HG03175 (cell line): ENCODE data around the gene PIP5K1C.
"Not testable (repeated sequence)": the region's sequence is repeated elsewhere in the genome, so short reads cannot be mapped to it uniquely, and the experiment has no call there.

Experiments used
- ATAC-seq: cut with Tn5 transposase; IDR thresholded peaks from one replicate; pipeline ENCODE4 v1.9.1; 2021; ENCODE audit warnings: mild to moderate bottlenecking, moderate library complexity; ENCODE audit not compliant: unreplicated experiment

The PIP5K1C gene

DNA sequence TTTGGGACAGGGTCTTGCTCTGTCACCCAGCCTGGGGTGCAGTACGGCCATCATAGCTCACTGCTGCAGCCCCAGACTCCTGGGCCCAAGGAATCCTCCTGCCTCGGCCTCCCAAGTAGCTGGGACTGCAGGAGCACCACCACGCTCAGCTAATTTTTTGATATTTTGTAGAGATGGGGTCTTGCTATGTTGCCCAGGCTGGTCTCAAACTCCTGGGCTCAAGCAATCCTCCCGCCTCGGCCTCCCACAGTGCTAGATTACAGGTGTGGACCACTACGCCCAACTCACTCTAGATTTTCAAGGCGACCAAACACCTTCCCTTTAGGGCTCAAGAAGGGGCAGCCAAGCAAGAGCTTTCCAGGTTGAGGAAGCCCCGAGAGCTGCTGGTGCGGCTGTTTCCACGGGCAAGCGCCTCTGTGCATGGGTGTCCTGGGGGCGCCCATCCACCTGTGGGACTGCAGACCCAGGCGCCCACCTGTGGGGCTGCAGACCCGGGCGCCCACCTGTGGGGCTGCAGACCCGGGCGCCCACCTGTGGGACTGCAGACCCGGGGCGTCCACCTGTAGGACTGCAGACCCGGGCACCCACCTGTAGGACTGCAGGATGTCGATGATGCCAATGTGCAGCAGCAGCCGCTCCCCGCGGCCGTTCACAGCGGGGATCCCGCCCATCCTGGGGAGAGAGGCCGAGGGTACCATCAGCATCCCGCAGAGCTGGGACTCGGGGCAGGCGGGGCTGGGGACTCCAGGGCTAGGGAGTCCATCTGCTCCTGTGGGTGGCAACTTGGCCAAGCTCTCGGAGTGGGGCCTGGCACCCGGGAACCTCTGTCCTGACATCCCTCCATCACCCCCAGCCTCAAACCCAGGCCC, 52.0 kb downstream of the PIP5K1C start:
- ATAC-seq = no peak

DNA sequence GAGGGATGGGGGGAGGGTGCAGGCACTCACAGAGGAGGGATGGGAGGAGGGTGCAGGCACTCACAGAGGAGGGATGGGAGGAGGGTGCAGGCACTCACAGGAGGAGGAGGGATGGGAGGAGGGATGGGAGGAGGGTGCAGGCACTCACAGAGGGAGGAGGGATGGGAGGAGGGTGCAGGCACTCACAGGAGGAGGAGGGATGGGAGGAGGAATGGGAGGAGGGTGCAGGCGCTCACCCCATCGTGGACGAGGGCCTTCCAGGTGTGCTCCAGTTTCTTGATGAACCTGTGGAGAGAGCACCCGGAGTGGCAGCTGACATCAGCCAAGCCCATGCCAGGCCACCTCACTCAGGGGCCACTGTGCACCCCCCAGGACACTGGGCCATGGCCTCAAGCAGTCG, 53.2 kb downstream of the PIP5K1C start:
- ATAC-seq = not testable (repeated sequence)

DNA sequence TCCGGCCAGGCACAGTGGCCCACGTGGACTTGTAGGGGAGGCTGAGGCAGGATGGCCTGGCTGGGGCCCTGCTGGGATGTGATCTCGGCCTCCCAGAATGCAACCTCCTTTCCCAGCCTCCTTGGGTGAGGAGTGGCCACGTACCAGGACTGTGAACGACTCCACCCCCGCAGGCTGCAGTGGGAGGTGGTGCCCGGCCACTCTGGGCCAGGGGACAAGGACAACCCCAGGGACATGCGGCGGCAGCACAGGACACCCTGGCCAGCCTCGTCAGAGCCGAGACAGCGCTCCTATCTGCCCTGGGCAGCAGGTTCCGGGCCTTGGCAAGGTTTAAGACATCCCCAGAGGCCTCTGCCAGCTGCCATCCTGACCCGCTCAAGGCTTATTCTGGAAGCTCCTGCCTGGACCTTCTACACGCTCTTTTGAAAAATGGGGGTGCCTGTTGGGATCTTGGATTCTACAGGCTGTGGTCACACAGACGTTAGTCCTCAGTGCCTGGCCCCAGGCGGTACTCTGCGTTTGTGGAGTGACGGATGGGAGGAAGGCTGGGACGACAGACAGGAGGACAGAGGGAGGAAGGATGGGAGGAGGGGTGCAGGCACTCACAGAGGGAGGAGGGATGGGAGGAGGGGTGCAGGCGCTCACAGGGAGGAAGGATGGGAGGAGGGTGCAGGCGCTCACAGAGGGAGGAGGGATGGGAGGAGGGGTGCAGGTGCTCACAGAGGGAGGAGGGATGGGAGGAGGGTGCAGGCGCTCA, 53.8 kb downstream of the PIP5K1C start:
- ATAC-seq = no peak

DNA sequence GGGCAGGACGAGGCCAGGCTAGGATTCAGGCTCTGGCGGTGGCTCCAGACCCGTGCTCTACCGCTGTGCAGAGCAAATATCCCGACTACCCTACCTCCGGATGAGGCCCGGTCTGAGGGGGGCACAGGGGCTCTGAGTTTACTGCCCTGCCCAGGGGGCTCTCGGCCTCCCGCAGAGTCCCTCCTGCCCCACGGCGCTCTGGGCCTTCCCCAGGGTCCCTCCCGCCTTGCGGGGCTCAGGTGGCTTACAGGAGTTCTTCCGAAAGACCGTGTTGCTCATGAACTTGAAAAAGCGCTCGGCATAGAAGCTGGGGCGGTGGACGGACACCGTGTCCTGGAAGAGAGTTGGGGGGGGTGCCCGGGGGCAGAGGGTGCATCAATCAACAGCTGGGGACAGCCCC, 54.5 kb downstream of the PIP5K1C start:
- ATAC-seq = no peak

DNA sequence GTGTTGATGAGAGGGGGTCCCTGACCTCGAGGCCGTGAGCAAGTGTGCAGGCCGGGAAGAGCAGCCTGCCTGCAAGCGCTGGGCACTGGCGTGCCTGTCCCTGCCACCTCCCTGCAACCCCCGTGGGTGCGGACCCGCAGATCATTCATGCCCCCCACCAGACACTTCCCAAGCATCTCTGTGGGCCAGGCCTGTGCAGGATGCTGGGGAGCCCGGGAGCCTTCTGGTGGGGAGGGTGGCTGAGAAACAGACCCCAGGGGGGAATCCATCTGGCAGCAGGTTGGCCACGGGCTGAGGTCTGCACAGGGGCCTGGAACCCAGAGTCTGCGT, 55.2 kb downstream of the PIP5K1C start:
- ATAC-seq = no peak

DNA sequence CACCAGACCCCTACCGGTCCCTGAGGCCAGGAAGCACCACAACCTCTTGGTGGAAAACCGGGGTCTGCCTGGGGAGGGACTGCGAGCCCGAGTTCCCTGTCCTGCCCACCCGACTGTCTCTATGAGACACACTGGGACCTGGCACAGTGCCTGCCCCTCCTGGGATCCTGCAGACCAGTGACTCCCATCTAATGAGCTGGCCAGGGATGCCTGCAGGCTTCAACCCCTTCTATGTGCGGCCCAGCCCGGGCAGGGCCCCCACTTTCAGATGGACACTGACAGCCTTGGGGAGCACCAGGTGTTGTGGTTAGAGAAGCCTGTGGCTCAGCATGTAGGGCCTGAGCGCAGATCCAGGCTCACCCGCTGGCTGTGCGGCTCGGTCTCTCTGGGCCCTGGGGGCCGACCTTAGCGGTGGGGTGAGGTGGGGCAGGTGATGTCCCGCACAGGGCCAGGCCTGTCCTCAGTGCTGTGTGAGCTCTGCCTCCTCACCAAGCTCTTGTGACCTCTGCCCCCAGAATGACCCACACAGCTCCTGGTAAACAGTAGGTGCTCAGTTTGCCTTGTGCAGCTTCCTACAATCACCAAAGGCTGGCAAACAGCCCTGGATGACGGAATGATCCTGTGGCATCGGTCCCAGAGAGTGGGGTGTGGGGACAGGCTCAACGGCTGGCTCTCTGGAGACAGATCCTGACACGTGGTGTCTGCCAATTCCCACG, 55.8 kb downstream of the PIP5K1C start:
- no peak for ATAC-seq

DNA sequence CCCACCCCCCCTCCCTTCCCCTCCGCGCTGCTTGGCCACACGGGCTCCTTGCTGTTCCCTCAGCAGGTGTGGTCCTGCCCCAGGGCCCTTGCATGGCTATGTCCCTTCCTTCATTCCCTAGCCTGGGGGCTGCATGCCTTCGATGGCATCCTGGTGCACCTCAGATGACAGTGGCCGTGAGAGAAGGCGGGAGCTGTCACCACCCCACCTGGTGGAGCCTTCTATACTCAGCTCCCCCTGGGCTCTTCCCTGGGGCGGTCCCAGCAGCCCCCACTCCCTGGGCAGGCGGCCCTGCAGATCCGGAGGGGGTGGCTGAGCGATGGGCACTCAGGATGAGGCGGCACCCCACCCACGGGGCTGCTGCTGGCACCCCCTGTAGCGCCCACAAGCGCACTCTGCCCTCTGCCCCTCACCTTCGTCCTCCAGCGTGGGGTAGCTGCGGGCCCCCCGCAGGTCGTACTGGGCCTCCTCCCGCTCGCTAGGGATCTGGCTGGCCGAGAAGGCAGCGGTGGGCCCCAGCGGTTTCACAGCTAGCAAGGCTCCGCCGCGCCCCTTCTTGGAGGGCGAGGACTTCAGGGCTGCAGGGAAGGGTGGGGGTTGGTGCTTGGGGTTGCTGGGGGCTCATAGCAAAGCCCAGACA, 56.5 kb downstream of the PIP5K1C start:
- no peak for ATAC-seq

DNA sequence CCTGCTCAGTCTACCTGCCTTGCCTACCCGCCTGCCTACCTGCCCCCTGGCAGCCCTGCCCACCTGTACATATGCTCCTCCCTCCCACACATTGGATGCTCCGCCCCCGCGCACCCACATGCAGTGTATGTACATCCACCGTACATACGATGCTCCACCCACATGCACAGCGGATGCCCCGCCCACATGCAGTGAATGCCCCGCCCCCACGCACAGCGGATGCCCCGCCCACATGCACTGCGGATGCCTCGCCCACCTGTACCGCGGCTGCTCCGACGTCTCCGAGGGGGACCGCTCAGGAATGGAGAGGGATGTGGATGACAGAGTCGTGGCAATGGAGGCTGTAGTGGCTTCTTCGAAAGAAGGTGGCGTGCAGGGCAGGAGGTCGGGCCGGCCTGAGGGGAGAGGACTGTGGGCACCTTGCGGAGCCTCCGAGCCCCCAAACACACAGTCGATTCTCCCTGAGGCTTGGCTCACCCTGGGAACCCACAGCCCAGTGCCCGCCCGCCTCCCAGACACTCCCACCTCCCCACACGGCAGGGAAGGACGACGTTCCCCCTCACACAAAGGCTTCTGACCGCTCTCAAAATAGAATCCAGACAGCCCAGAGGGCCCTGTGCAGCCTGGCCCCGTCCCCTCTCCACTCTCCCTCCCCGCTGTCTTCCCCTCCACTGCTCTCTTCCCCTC, 57.1 kb downstream of the PIP5K1C start:
- ATAC-seq = no peak

DNA sequence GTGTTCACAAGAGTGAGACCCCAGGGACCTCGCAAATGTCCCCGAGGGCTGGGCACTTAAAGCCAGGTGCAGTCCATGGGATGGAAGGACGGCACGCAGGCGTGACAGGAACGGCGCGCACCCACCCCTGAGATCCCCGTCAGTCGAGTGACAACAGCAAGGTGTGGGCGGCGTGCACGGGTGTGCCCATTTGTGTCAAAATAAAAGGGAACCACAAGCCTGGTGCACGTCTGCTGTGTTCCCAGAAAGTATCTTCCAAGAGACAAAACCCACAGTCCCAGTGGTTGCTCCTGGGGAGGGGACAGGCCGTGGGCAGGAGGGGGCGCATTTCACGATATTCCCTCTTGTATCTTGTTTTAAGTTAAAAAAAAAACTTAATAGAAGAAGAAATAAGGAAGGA, 58.0 kb downstream of the PIP5K1C start:
- no peak for ATAC-seq

DNA sequence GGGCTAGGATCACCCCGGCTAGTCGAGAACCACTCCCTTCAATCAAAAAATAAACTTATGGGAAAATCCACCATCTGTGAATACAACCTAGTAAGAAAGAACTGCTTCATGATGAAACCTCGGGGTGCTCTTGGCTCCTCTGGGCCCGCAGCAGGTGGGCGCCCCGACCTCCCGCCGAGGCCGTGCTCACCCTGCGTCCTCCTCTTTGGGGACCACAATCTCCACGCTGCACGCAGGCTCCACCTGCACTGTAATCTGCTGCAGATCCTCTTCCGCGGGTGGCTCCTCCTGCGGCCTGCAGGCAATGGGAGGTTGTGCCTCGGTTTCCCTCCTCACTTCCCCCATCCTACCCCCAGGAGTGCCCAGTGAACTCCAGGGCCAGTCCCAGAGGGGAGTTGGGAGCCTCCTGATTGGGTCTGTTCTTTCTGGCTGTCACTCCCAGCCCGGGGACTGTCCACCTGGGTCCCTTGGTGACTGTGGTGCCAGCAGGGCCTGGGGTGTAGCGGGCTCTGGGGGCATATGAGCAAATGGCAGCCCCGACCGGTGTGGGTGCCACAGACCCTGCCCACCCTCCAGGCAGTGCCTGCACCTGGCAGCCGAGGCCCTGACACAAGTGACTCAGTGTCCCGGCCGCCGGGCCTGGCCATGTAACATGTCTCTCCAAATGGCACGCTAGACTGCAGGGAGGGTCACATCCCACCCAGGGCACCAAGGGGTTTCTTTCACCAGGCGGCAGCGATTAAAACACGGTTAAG, 58.6 kb downstream of the PIP5K1C start:
- no peak for ATAC-seq

DNA sequence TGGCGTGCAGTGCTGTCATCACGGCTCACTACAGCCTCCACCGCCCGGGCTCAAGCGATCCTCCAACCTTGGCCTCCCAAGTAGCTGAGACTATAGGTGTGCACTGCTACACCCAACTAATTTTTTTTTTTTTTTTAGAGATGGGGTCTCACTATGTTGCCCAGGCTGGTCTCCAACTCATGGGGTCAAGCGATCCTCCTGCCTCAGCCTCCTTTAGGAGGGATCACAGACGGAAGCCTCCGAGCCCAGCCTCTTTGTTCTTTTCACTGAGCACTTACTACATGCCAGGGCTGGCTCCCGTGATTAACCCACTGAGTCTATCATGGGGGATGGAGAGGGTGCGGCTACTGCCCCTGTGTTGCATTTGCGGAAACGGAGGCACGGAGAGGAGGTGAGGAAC, 60.8 kb downstream of the PIP5K1C start:
- no peak for ATAC-seq

DNA sequence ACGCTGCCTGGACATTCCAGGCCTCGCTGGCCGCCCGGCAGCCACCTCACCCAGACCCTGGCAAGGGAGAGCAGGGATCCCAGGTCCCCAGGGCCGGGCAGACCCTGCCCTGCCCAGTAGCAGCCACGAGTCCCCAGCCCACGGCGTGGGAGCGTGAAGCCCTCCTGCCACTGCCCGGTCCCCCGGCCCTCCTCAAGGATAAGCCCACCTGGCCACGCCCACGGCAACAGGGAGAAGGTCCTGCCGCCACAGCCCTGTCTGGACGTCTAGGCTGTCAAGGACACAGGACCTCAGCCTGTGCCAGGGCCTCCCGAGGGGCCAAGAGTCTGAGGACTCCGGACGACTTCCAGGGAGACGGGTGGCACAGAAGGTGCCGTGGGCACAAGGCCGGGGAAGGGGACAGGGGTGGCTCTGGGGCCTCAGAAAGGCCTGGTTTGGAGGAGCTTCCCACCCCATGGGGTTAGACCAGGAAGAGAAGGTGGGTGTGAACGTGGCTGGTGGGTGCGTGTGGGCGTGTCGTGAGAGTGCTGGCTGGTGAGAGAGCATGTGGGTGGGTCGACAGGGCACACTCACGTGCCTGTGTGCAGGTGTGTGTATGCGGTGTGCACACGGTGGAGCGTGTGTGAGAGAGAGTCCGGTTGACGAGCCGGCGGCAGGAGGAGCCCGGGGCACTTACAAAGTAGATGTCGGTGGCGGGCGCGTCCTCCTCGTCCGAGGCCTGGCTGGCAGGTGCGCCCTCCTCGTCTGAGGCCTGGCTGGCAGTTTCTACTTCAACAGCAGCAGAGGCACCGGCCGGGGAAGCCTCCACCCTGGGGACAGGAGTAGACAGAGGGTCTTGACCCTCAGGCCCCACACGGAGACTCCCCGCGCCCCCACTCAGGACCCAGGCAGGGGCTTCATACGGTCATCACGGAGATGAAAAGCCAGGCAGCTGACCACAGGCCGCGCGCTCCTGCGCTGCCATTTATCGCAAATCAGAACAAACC, 61.8 kb downstream of the PIP5K1C start:
- no peak for ATAC-seq

DNA sequence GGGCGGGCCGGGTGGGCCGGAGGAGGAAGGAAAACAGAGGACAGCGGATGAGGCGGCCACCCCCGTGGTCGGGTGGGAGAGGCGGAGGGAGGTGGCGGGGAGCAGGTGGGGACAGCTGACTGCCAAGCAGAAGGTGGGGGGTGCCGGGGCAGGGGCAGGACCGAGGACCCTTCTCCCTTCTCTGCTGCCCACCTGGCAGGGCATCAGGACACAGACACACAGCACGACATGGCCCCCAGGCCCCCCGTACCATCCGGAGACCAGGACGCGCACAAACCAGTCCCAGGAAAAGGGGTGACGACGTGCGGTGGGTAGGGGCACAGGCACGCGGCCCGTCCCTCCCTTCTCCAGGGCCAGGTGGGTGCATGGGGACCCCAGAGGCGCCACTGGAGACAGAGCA, 62.6 kb downstream of the PIP5K1C start:
- ATAC-seq = no peak

DNA sequence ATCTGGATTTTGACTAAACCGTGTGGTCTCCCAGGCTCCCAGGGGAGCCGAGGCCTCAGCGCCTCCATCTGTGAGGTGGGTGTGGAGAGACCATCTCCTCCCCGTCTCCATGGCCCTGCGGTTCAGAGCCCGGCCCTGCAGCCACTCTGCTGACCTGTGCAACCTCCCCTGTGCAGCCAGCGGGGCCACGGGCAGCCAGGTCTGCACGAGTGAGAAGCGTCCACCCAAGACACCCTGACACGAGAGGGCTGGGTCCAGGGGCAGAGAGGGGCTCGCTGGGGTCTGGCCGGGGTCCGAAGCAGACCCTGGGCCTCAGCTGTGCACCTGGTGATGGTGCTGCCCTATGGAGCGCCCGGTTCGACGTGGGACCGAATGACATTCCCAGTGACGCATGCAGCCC, 63.3 kb downstream of the PIP5K1C start:
- no peak for ATAC-seq

DNA sequence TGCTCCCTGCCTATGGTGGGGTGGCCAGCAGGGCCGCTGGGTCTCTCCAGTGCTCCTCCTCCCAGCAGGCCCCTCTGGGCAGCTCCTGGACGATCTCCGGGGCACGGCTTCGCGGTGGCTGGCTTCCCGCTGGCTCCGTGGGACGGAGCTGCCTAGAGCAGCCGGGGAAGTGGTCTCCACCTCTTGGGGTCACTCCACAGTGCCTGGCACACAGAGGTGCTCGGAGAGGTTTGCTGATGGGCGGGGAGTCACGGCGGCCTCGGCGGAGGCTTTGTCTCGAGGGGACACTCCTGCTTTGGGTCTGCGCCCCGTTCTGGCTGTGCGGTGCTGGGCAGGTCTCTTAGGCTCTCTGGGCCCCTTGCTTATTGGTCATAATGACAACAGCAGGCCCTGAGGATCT, 63.8 kb downstream of the PIP5K1C start:
- ATAC-seq = no peak

DNA sequence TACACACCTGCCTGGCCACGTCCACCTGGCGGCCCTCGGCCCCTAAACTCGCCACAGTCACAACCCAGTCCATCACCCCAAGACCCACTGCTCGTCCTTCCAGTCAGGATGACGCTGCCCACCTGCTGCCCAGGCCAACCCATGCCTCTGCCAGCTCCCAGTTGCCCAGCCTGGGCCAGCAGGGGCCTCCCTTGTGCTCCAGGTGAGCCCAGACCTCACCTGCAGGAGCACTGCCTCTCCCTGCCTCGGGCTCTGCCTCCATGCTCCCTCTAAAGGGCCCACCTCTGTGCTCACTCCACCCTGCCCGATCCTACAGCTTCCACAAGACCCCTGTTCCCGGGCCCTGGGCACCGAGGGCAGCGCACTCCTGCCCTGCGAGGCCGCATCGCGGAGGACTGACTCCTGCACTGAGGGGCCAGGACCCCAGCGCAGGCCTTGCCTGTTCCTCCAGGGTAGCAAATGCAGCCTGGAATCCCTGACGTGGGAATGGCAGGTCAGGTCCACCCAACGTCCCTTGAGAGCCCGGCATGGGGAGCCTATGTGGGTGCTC, 65.7 kb downstream of the PIP5K1C start:
- no peak for ATAC-seq

DNA sequence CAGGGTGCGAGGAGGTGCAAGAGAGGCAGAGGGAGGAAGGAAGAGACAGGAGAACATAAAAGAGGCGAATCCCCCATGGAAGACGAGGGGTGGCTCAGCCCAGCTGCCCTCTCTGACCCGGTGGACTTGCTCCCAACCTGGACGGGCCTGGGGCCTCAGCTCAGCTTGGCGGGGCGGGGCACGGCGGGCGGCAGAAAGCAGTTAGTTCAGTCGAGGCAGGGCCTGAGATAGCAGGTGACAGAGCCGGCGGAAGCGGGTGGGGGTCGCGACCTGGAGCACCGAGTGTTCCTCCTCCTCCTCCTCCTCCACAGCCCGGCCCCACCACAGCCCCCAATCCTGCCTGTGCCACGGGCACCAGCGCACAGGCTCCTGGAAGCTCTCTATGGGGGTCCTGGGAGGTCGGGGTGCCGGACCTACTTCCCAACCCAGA, 66.7 kb downstream of the PIP5K1C start:
- no peak for ATAC-seq

DNA sequence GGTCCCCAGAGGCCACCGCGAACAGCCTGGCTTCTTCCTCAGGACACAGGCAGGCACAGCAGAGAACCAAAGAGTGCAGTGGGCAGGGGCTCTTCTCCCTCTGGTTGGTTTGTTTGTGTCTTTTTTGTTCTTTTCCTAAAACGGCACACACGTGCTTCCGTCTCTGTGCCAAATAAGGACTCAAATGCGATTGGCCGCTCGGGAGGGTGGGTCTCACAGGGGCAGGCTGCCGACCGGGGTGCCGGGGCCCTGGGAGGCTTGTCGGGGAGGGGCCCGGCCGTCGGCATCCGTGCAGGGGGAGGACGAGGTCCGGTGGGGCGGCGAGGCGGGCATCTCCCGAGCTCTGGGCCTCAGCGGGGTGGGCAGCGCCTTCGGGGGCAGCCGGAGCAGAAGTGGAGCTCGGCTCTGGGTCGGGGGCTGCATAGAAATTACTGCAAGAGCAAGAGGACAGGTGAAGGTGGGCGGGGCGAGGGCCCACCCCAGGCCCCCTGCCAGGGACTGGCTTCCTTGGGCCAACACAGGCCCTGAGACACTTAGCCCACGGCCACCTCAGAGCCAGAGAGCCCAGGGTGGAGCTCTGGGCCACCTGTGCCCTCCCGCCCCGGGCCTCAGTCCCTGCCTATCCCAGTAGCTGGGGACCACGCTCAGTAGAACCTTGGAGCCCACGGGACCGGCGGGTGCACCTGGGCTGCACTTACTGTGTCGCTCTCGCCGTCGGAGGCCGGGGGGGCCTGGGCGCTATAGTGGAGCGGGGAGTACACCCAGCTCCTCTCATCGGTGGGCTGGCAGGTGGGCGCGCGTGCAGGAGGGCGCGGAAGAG, 67.3 kb downstream of the PIP5K1C start:
- ATAC-seq = no peak
